ENCODE results near the gene PGAM1. TPM values are rescaled to one million over a fixed set of nuclear protein-coding genes. Genes with fewer than 3 reads are reported as not detected.

Gene PGAM1
- polyA plus RNA-seq, 3 donors, result 77.7 to 201 (median 193) TPM

DNA sequence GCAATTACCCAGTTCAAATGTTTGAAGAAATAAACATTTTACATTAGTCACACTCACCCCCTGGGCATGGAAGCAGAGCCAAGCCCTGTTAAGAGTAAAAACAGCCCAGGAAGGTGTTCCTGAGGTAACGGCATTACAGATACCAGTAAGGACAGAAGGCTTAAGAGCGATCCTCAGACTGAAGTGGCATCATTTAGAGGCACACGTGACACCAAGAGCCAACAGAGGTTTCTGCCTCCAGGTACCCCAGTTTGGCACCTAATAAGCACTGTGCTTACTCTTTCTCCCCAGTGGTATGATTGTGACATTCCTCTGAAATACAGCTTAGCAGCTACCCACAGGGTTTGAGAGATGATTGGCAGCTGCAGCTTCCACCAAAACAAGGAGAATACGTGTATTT is 55.1 kb downstream of the PGAM1 start:
- no peak overlapping the region for H3K27ac ChIP-seq (ENCODE audit: low read depth, low read length)

DNA sequence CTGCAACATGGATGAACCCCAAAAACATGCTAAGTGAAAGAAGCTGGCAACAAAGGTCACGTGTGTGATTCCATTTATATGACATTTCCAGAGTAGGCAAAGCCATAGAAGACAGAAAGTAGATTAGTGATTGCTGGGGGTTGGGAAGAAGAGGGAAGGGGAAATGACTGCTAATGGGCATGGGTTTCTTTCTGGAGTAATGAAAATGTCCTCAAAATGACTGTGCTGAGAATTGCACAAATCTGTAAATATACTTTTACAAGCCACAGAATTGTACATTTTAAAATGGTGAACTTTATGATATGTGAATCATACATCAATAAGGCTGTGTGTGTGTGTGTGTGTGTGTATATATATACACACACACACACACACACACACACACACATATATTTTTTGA is 56.4 kb downstream of the PGAM1 start:
- WGBS, 3 donors, result 85 to 94% (median 94%) methylated on average over 1 of the region's 1 CpG
- no peak overlapping the region for H3K27ac ChIP-seq (ENCODE audit: low read depth, low read length)

More for the DNA sequence above, 55.1 kb downstream of the PGAM1 start:
- WGBS, 3 donors, result 89 to 93% (median 93%) methylated on average over 4 of the region's 4 CpGs

Other genes with a start within 250 kb of the PGAM1 start
- under 1 TPM; 0.18 to 0.48 (median 0.34) TPM for gene SLIT1, start 240.2 kb upstream of the PGAM1 start, polyA plus RNA-seq
- gene ARHGAP19, start 133.6 kb upstream of the PGAM1 start, polyA plus RNA-seq, result 1 to 10 TPM; 1.7 to 4.8 (median 2.4) TPM
- 1 to 10 TPM; 2.5 to 2.9 (median 2.7) TPM for gene FRAT1, start 106.9 kb upstream of the PGAM1 start, polyA plus RNA-seq
- 10 to 100 TPM in 1 of 3 donors, 1 to 10 TPM in 2; 6.4 to 16.6 (median 9.9) TPM for gene FRAT2, start 91.5 kb upstream of the PGAM1 start, polyA plus RNA-seq
- gene RRP12, start 24.9 kb upstream of the PGAM1 start, polyA plus RNA-seq, result 10 to 100 TPM; 10.9 to 22.4 (median 17.4) TPM
- 10 to 100 TPM; 25.5 to 30.5 (median 26.0) TPM for gene EXOSC1, start 19.8 kb downstream of the PGAM1 start, polyA plus RNA-seq
- gene ZDHHC16, start 20.0 kb downstream of the PGAM1 start, polyA plus RNA-seq, result 10 to 100 TPM; 19.6 to 31.8 (median 25.2) TPM
- 10 to 100 TPM; 30.1 to 47.9 (median 31.4) TPM for gene MMS19, start 72.2 kb downstream of the PGAM1 start, polyA plus RNA-seq
- 10 to 100 TPM in 2 of 3 donors, 1 to 10 TPM in 1; 8.0 to 38.8 (median 24.9) TPM for gene UBTD1, start 72.7 kb downstream of the PGAM1 start, polyA plus RNA-seq
- 1 to 10 TPM in 1 of 3 donors, under 1 TPM in 2; 0.21 to 2.5 (median 0.67) TPM for gene ANKRD2, start 146.6 kb downstream of the PGAM1 start, polyA plus RNA-seq
- gene HOGA1, start 158.2 kb downstream of the PGAM1 start, polyA plus RNA-seq, result 1 to 10 TPM; 1.2 to 6.6 (median 4.6) TPM
- under 1 TPM in 1 of 3 donors, not detected in 2; 0.10 TPM for gene C10orf62, start 163.5 kb downstream of the PGAM1 start, polyA plus RNA-seq
- 1 to 10 TPM; 2.8 to 4.6 (median 4.0) TPM for gene MORN4, start 207.3 kb downstream of the PGAM1 start, polyA plus RNA-seq
- 1 to 10 TPM; 2.7 to 9.7 (median 8.6) TPM for gene PI4K2A, start 214.5 kb downstream of the PGAM1 start, polyA plus RNA-seq

All from adipose tissue (tissue), 3 donors.